ENCODE data around the gene RAP2C. TPM values are rescaled to one million over a fixed set of nuclear protein-coding genes. Genes with fewer than 3 reads are reported as not detected.

The RAP2C gene
- total and polyA plus RNA-seq, 8 donors = 11.1 to 53.1 (median 18.7) TPM

Other genes with a start within 250 kb of the RAP2C start
- gene STK26, start 196.1 kb downstream of the RAP2C start, total RNA-seq = 10 to 100 TPM in 3 of 5 donors, 1 to 10 TPM in 2; 3.6 to 34.0 (median 12.0) TPM
- 10 to 100 TPM in 1 of 3 donors, 1 to 10 TPM in 2; 8.1 to 12.8 (median 8.5) TPM for gene STK26, start 196.1 kb downstream of the RAP2C start, polyA plus RNA-seq
- not detected for gene FRMD7, start 91.4 kb downstream of the RAP2C start, total RNA-seq
- gene FRMD7, start 91.4 kb downstream of the RAP2C start, polyA plus RNA-seq = not detected

Measured in stomach (tissue), 8 donors.